SH-SY5Y (cell line): ENCODE measurements around the gene NGEF.
A peak's percentile ranks its signal among the peaks of the same experiment; 100 is the strongest.

Experiments
- GATA2 ChIP-seq: IDR thresholded peaks from 2 replicates; pipeline ENCODE4 v1.6.1; 2011; ENCODE audit warnings: mild to moderate bottlenecking, low read depth, low read length
- GATA3 ChIP-seq: IDR thresholded peaks from 2 replicates; pipeline ENCODE4 v1.6.1; 2011; ENCODE audit warnings: low read depth, mild to moderate bottlenecking, low read length, moderate library complexity

The NGEF gene, protein sequence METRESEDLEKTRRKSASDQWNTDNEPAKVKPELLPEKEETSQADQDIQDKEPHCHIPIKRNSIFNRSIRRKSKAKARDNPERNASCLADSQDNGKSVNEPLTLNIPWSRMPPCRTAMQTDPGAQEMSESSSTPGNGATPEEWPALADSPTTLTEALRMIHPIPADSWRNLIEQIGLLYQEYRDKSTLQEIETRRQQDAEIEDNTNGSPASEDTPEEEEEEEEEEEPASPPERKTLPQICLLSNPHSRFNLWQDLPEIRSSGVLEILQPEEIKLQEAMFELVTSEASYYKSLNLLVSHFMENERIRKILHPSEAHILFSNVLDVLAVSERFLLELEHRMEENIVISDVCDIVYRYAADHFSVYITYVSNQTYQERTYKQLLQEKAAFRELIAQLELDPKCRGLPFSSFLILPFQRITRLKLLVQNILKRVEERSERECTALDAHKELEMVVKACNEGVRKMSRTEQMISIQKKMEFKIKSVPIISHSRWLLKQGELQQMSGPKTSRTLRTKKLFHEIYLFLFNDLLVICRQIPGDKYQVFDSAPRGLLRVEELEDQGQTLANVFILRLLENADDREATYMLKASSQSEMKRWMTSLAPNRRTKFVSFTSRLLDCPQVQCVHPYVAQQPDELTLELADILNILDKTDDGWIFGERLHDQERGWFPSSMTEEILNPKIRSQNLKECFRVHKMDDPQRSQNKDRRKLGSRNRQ

GRCh38 chr2:233013027-233013461 is at the start of gene NGEF:
NGEF (minus strand) TSS chr2:233013256; CDS start chr2:232974890, 38,366 bp downstream.
- TF ChIP-seq GATA2 = no peak
- no peak for TF ChIP-seq GATA3

GRCh38 chr2:233062451-233062850 is 49.4 kb upstream of the NGEF start:
- TF ChIP-seq GATA2 (no peak), GATA3 (no peak)

DNA sequence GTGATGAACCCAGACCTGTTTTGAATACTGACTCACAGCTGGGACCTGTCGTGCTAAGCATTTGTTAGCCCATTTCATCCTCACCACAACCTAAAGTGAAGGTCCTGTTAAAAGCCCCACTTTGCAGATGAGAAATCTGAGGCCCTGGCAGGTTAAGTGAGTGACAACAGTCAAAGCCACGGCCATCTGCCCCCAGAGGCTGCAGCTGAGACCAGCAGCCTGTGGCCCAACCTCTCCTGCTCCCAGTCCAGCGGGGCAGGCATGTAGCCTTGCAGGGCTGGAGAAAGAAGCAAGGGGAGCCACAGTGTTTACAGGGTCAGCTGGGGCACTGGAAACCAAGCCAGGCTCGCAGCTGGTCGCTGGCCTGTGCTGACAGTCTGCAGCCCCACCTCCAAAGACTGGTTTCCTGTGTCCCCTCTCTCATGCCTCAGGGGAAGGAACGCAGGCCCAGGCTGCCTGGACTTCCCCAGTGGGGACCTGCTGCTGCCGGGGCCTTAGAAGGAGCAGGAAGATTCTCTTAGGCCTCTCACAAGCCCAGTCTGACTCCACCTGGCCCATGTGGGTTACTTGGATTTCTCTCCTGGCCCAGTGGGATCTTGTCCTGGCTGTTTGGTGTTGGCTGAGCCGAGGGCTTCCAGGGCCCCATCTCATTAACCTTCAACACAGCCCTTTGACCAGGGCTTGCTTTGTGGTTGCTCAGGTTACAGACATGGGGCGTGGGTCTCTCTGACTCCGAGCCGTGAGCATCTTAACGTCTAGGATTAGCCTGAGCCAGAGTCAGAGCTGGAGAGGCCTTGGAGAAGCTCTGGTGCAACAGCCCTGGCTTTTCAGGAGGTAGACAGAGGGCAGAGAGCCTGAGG is 48.8 kb upstream of the NGEF start:
- TF ChIP-seq GATA3 = no peak
- TF ChIP-seq GATA2 = no peak

- TF ChIP-seq GATA3 (no peak), GATA2 (no peak)
Measured at GRCh38 chr2:233060980-233061590, 48.0 kb upstream of the NGEF start.

- TF ChIP-seq GATA3 (no peak), GATA2 (no peak)
Measured at GRCh38 chr2:233060501-233060979, 47.5 kb upstream of the NGEF start.

DNA sequence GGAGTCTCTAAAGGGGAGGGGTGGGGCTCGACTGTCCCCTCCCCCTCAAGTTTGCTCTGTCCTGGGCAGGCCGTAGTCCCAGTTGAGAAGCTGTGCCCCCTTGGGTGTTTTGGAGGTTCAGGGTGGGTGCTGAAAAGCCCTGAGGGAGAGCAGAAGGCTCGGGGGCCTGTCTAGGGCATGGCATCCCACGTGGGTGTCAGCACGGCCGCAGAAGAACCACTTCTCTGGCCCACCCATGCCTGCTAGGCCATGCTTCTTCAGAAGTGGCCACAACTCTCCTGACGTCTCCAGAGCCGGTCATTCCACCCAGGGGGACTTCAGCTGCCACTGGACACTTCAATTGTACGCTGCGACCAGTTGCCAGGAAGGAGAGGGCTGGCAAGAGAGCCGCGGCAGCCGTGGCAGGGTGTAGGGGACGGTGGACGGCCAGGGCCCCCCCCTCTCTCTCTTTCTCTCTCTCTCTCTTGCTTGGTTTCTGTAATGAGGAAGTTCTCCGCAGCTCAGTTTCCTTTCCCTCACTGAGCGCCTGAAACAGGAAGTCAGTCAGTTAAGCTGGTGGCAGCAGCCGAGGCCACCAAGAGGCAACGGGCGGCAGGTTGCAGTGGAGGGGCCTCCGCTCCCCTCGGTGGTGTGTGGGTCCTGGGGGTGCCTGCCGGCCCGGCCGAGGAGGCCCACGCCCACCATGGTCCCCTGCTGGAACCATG is 46.9 kb upstream of the NGEF start, which contains the start of gene INPP5D:
INPP5D (plus strand) TSS at position 546 of the 704 bp plus-strand sequence; CDS start at position 683, 137 bp downstream.
- no peak for TF ChIP-seq GATA3
- TF ChIP-seq GATA2 = no peak

DNA sequence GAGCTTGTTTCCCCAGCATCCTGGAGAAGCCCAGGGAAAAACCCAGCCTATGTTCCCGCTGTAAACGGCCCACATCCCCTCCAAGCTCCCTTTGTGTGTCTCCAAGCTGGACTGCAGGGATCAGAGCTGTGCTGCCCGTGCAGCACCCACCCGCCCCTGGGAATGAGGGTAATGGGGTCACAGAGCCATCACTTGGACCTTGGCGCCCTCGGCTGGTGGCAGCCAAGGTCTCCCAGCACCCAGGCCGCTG is 46.4 kb upstream of the NGEF start:
- TF ChIP-seq GATA2 = no peak
- no peak for TF ChIP-seq GATA3

- no peak for TF ChIP-seq GATA2
- TF ChIP-seq GATA3 = no peak
Measured at GRCh38 chr2:233058717-233059546, 45.9 kb upstream of the NGEF start.

DNA sequence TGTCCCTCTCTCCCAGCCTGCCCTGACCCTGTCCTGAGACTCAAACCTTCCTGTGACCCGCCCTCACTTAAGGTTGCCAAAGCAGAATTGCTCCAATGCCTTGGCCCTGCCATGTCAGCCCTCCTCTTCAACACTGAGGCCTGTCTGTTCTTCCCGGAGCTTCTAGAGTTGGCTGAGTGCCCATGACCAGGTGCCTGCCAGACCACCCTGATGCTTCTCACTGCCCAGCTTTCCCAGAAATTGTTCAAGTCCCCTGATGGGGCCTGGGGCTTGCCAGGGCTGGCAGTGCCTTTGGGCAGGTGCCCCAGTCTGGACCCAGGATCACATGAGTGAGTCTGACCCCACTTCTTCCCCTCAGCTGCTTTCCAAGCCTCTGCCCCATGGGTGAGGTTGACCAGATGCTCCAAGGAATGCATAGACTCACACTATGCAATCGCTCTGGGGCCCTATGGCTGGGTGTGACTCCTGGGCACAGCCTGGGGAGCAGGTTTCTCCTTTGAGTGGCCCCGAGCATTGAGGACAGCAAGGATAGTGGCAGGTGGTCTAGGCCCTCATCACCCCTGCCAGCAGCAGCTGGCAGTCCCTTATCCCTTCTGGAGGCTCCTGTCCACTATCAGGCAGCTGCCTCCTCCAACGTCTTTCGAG is 44.0 kb upstream of the NGEF start:
- TF ChIP-seq GATA3 (no peak), GATA2 (no peak)

DNA sequence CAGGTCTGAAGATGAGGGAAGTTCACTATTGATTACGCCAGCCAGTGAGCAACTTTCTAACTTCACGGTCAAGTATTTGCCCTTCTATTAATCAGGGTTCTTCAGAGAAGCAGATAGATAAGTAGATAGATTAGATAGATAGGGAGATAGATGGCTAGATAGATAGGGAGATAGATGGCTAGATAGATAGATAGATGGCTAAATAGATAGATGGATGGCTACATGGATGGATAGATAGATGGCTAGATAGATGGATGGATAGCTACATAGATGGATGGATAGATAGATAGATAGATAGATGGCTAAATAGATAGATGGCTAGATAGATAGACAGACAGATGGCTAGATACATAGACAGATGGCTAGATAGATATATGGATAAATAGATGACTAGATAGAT is 42.3 kb upstream of the NGEF start:
- TF ChIP-seq GATA2 = peak; percentile 9; the same call in 1 of the 2 replicates
- no peak; the same call in 1 of the 2 replicates for TF ChIP-seq GATA3

GRCh38 chr2:233053928-233054784 is 41.1 kb upstream of the NGEF start:
- TF ChIP-seq GATA3 (no peak), GATA2 (no peak)
